Right renal pelvis (tissue), 4 donors: ENCODE measurements around the gene RBM18. TPM values are rescaled to one million over a fixed set of nuclear protein-coding genes. Genes with fewer than 3 reads are reported as not detected.

Source experiments
- polyA plus RNA-seq, 4 donors: library from polyadenylated mRNA; unstranded; fragments of 120-200 nt; gene quantifications; one replicate each; pipeline ENCODE4 v1.2.1, GENCODE V29; 2013; ENCODE audit not compliant: insufficient read length in 4 of 4

Gene RBM18
- polyA plus RNA-seq, 4 donors = 33.9 to 41.9 (median 38.9) TPM

Other genes starting within 250 kb of the RBM18 start
- gene TTLL11, start 171.5 kb downstream of the RBM18 start, polyA plus RNA-seq = 1 to 10 TPM; 5.9 to 9.1 (median 8.6) TPM
- gene NDUFA8, start 105.1 kb downstream of the RBM18 start, polyA plus RNA-seq = 10 to 100 TPM; 73.9 to 94.6 (median 78.1) TPM
- gene MORN5, start 104.9 kb downstream of the RBM18 start, polyA plus RNA-seq = 1 to 10 TPM; 2.2 to 3.0 (median 2.6) TPM
- 1 to 10 TPM; 3.8 to 5.0 (median 3.9) TPM for gene LHX6, start 35.9 kb downstream of the RBM18 start, polyA plus RNA-seq
- 10 to 100 TPM; 39.4 to 47.1 (median 44.9) TPM for gene MRRF, start within 50 bp of the RBM18 start, polyA plus RNA-seq
- gene PTGS1, start 106.2 kb upstream of the RBM18 start, polyA plus RNA-seq = 1 to 10 TPM; 5.6 to 8.6 (median 5.6) TPM
- gene OR1J1, start 213.1 kb upstream of the RBM18 start, polyA plus RNA-seq = not detected
- gene OR1J2, start 246.0 kb upstream of the RBM18 start, polyA plus RNA-seq = not detected